Progenitor cell of endocrine pancreas (in vitro differentiated cells): ENCODE data around the gene GDF9. TPM values are rescaled to one million over a fixed set of nuclear protein-coding genes. Genes with fewer than 3 reads are reported as not detected.
A peak's percentile ranks its signal among the peaks of the same experiment; 100 is the strongest.

Experiments
- DNase-seq: peaks from one replicate; pipeline ENCODE4 v3.0.0; 2021; ENCODE audit warnings: low spot score; ENCODE audit not compliant: unreplicated experiment
- H3K27ac Mint-ChIP-seq: 2 replicates; pipeline ENCODE4 v1.8.0; 2021; ENCODE audit warnings: mild to moderate bottlenecking, moderate library complexity, mixed read lengths
- H3K27me3 Mint-ChIP-seq: 2 replicates; pipeline ENCODE4 v1.8.0; 2021; ENCODE audit warnings: mixed read lengths
- H3K36me3 Mint-ChIP-seq: 2 replicates; pipeline ENCODE4 v1.8.0; 2022; ENCODE audit warnings: mixed read lengths; ENCODE audit not compliant: insufficient read depth
- H3K4me1 Mint-ChIP-seq: 2 replicates; pipeline ENCODE4 v1.8.0; 2021; ENCODE audit warnings: low read depth, mixed read lengths
- H3K4me3 Mint-ChIP-seq: 2 replicates; pipeline ENCODE4 v1.8.0; 2021; ENCODE audit warnings: low read depth, mild to moderate bottlenecking, moderate library complexity, mixed read lengths
- H3K9me3 Mint-ChIP-seq: 2 replicates; pipeline ENCODE4 v1.8.0; 2021; ENCODE audit warnings: low read depth, mixed read lengths
- total RNA-seq: library from RNA; stranded (reverse); gene quantifications from 2 replicates; pipeline ENCODE4 v1.2.1, GENCODE V29; 2021
- TF ChIP-seq, protein P1 (sequence below): fragments of 200-600 bp; sonication (generic); IDR thresholded peaks from one replicate; pipeline ENCODE4 v1.5.0; 2021; ENCODE audit warnings: antibody characterized with exemption, mild to moderate bottlenecking; ENCODE audit not compliant: unreplicated experiment

Gene GDF9
- total RNA-seq, 1 donor from 2014 or later: 0.55 TPM

DNA sequence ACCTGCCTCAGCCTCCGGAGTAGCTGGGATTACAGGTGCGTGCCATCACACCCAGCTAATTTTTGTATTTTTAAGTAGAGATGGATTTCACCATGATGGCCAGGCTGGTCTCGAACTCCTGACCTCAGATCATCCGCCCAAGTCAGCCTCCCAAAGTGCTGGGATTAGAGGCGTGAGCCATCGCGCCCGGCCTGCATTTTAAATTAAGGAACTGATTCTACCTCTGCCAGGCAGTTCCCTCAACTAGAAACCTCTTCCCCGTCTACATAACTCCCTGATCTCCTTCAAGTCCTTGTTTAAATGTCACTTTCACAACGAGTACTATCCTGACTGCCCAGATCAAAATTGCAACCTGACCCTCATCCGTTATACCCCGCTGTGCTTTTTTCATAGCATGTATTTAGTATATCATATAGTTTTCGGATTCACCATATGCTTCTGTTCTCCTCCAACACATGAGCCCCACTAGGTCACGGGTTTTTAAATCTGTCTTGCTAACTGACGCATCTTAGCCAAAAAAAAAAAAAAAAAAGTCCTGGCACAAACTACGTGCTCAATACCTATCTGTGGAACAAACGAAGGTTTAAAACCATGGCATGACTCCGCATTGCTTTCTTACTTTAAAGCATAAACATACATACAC is 54.0 kb downstream of the GDF9 start:
- Mint-ChIP-seq H3K9me3 (no peaks in the 10 kb centered on the region), H3K27me3 (peaks cover 49% of the 10 kb centered on the region), H3K27ac (no peak overlapping the region), H3K36me3 (no peaks in the 10 kb centered on the region), H3K4me3 (peak overlapping the region; percentile 73), H3K4me1 (peaks cover 10% of the 10 kb centered on the region)
- DNase-seq: no peak
- TF ChIP-seq, protein P1, sequence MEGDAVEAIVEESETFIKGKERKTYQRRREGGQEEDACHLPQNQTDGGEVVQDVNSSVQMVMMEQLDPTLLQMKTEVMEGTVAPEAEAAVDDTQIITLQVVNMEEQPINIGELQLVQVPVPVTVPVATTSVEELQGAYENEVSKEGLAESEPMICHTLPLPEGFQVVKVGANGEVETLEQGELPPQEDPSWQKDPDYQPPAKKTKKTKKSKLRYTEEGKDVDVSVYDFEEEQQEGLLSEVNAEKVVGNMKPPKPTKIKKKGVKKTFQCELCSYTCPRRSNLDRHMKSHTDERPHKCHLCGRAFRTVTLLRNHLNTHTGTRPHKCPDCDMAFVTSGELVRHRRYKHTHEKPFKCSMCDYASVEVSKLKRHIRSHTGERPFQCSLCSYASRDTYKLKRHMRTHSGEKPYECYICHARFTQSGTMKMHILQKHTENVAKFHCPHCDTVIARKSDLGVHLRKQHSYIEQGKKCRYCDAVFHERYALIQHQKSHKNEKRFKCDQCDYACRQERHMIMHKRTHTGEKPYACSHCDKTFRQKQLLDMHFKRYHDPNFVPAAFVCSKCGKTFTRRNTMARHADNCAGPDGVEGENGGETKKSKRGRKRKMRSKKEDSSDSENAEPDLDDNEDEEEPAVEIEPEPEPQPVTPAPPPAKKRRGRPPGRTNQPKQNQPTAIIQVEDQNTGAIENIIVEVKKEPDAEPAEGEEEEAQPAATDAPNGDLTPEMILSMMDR: no peak

Other genes with a start within 250 kb of the GDF9 start
- not detected in 2 replicates for gene IL13, start 208.3 kb downstream of the GDF9 start, total RNA-seq
- not detected in 2 replicates for gene IL4, start 192.5 kb downstream of the GDF9 start, total RNA-seq
- gene KIF3A, start 128.9 kb downstream of the GDF9 start, total RNA-seq: 33.1 and 33.6 TPM in 2 replicates
- 0.36 and 0.49 TPM in 2 replicates for gene CCNI2, start 119.0 kb downstream of the GDF9 start, total RNA-seq
- gene SEPTIN8, start 89.2 kb downstream of the GDF9 start, total RNA-seq: 60.4 and 67.2 TPM in 2 replicates
- gene SOWAHA, start 53.2 kb downstream of the GDF9 start, total RNA-seq: 0.98 and 1.3 TPM in 2 replicates
- 10.0 and 12.6 TPM in 2 replicates for gene SHROOM1, start 35.8 kb downstream of the GDF9 start, total RNA-seq
- 230 and 275 TPM in 2 replicates for gene UQCRQ, start 173 bp upstream of the GDF9 start, total RNA-seq
- gene LEAP2, start 7.2 kb upstream of the GDF9 start, total RNA-seq: 1.7 and 2.0 TPM in 2 replicates
- gene AFF4, start 97.2 kb upstream of the GDF9 start, total RNA-seq: 91.8 and 101 TPM in 2 replicates
- gene ZCCHC10, start 160.1 kb upstream of the GDF9 start, total RNA-seq: 23.1 and 25.7 TPM in 2 replicates
- gene HSPA4, start 185.5 kb upstream of the GDF9 start, total RNA-seq: 133 and 138 TPM in 2 replicates